DND-41 (cell line): Measurements from ENCODE around the gene SON.

Source experiments
- EZH2 ChIP-seq: IDR thresholded peaks from 3 replicates; pipeline ENCODE4 v1.6.1; 2012; ENCODE audit warnings: borderline replicate concordance, low read depth, mild to moderate bottlenecking, moderate library complexity, low read length, inconsistent platforms; ENCODE audit not compliant: severe bottlenecking
- TF ChIP-seq, protein P1 (sequence below): IDR thresholded peaks from 2 replicates; pipeline ENCODE4 v1.5.1; 2012; ENCODE audit warnings: borderline replicate concordance, low read length, moderate library complexity, mild to moderate bottlenecking; ENCODE audit not compliant: poor library complexity, severe bottlenecking; ENCODE audit errors: extremely low read depth

DNA sequence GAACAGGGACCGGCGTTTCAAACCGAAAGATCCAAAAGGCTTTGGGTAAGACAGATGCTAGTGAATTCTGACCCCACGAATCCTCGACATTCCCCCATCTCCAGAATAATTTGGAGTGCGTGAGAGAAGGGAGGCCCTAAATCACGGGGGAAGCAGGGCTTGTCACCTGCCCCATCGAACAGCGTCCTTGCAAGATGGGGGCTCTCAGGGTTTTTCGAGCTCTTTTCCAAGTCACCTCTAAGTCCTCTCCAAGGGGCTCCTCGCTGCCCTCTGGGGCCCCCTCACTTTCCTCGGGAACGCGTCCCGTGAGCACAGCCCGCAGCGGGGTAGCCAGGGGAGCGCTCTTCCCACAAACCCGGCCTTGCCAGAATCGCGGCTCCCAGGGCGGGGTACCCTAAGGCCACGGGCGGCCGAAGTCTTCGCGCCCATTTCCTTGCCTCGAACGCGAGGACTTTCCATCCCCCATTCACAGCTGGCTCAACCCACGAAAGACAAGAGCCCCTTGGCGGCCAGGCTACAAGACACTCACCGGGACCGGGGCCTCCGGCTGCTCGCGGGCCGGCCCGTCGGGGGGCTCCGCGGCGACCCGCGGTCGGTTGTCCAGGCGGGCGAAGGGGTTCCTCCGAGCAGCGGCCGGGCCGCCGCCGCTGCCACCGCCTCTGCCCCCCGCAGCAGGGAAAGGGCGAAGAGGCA, 45.1 kb downstream of the SON start:
- TF ChIP-seq, protein P1, sequence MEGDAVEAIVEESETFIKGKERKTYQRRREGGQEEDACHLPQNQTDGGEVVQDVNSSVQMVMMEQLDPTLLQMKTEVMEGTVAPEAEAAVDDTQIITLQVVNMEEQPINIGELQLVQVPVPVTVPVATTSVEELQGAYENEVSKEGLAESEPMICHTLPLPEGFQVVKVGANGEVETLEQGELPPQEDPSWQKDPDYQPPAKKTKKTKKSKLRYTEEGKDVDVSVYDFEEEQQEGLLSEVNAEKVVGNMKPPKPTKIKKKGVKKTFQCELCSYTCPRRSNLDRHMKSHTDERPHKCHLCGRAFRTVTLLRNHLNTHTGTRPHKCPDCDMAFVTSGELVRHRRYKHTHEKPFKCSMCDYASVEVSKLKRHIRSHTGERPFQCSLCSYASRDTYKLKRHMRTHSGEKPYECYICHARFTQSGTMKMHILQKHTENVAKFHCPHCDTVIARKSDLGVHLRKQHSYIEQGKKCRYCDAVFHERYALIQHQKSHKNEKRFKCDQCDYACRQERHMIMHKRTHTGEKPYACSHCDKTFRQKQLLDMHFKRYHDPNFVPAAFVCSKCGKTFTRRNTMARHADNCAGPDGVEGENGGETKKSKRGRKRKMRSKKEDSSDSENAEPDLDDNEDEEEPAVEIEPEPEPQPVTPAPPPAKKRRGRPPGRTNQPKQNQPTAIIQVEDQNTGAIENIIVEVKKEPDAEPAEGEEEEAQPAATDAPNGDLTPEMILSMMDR, result no peak
- no peak for TF ChIP-seq EZH2
